Thymus (tissue), 11 donors: ENCODE measurements around the gene SUV39H1. TPM values are rescaled to one million over a fixed set of nuclear protein-coding genes. Genes with fewer than 3 reads are reported as not detected.

ENCODE experiments used
- DNase-seq, 9 donors: peaks; one replicate each; pipeline ENCODE4 v3.0.0-alpha.2; 2013; ENCODE audit warnings: low spot score in 9 of 9, low read depth in 6 of 9, missing footprints in 1 of 9
- H3K27ac ChIP-seq, 2 donors: one replicate each; pipeline ENCODE4 v1.5.1; 2013; ENCODE audit warnings: control low read depth in 1 of 2, low read depth in 1 of 2, low read length in 1 of 2, mild to moderate bottlenecking in 1 of 2, moderate library complexity in 1 of 2
- H3K27me3 ChIP-seq, 2 donors: one replicate each; pipeline ENCODE4 v1.5.1; 2013; ENCODE audit warnings: low read length in 1 of 2; ENCODE audit not compliant: control insufficient read depth in 2 of 2, insufficient read depth in 1 of 2
- H3K36me3 ChIP-seq, 2 donors: one replicate each; pipeline ENCODE4 v1.5.1; 2013; ENCODE audit warnings: low read length in 1 of 2, mild to moderate bottlenecking in 1 of 2, moderate library complexity in 1 of 2; ENCODE audit not compliant: control insufficient read depth in 2 of 2, insufficient read depth in 2 of 2
- H3K4me1 ChIP-seq, 2 donors: one replicate each; pipeline ENCODE4 v1.5.1; 2013; ENCODE audit warnings: low read length in 2 of 2; ENCODE audit not compliant: control insufficient read depth in 2 of 2, insufficient read depth in 2 of 2
- H3K4me3 ChIP-seq, 2 donors: one replicate each; pipeline ENCODE4 v1.5.1; 2013; ENCODE audit warnings: low read length in 2 of 2, control low read depth in 1 of 2, mild to moderate bottlenecking in 1 of 2
- H3K9me3 ChIP-seq, 2 donors: one replicate each; pipeline ENCODE4 v1.5.1; 2013; ENCODE audit warnings: low read length in 1 of 2, mild to moderate bottlenecking in 1 of 2; ENCODE audit not compliant: control insufficient read depth in 2 of 2, insufficient read depth in 1 of 2
- WGBS: extraction: QIAGEN DNeasy Blood & Tissue Kit; methylation state at CpG from one replicate; pipeline ENCODE4 v1.1.7; 2013; 5-methylcytosine and 5-hydroxymethylcytosine counted together
- polyA plus RNA-seq: library from polyadenylated mRNA; stranded (reverse); fragments of 200-250 nt; gene quantifications from one replicate; pipeline ENCODE4 v1.2.3, GENCODE V29; 2013
- total RNA-seq: library from RNA; stranded (reverse); fragments of 120-200 nt; gene quantifications from one replicate; pipeline ENCODE4 v1.2.4, GENCODE V29; 2013
- donor health status: healthy.

The SUV39H1 gene
- total and polyA plus RNA-seq, 2 donors: 5.0 to 7.6 TPM

DNA sequence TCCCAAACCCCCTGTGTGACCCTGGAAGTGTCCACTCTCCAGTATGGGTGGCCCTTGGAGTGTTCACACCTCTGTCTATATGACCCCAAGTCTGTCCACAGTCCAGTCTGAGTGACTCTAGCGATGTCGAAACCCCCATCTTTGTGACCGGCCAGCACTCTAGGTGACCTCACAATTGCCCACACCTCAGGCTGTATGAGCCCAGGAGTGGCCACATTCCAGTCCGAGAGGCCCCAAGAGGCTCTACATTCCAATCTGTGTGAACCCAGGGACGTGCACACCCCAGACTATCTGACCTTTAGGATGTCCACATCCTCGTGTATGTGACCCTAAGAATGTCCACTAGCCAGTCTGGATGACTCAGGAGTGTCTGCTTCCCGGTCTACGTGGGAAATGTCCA is 57.7 kb downstream of the SUV39H1 start:
- no peak overlapping the region for H3K27ac ChIP-seq
- no peak overlapping the region for H3K4me3 ChIP-seq
- no peaks in the 10 kb centered on the region for H3K4me1 ChIP-seq
- no peaks in the 10 kb centered on the region for H3K36me3 ChIP-seq
- WGBS: 94% methylated on average over 8 of the region's 8 CpGs
- DNase-seq: no peak
- no peaks in the 10 kb centered on the region for H3K9me3 ChIP-seq
- no peaks in the 10 kb centered on the region for H3K27me3 ChIP-seq

Other genes starting within 250 kb of the SUV39H1 start
- gene SLC38A5, start 226.5 kb upstream of the SUV39H1 start, total RNA-seq: 8.7 TPM
- 19.6 TPM for gene SLC38A5, start 226.5 kb upstream of the SUV39H1 start, polyA plus RNA-seq
- 34.2 TPM for gene FTSJ1, start 220.5 kb upstream of the SUV39H1 start, total RNA-seq
- gene FTSJ1, start 220.5 kb upstream of the SUV39H1 start, polyA plus RNA-seq: 54.3 TPM
- gene PORCN, start 187.7 kb upstream of the SUV39H1 start, total RNA-seq: 3.4 TPM
- 6.1 TPM for gene PORCN, start 187.7 kb upstream of the SUV39H1 start, polyA plus RNA-seq
- 55.6 TPM for gene EBP, start 174.9 kb upstream of the SUV39H1 start, total RNA-seq
- 39.9 TPM for gene EBP, start 174.9 kb upstream of the SUV39H1 start, polyA plus RNA-seq
- 3.4 TPM for gene TBC1D25, start 157.0 kb upstream of the SUV39H1 start, total RNA-seq
- gene TBC1D25, start 157.0 kb upstream of the SUV39H1 start, polyA plus RNA-seq: 8.7 TPM
- gene RBM3, start 122.2 kb upstream of the SUV39H1 start, total RNA-seq: 192 TPM
- gene RBM3, start 122.2 kb upstream of the SUV39H1 start, polyA plus RNA-seq: 213 TPM
- gene WDR13, start 99.2 kb upstream of the SUV39H1 start, total RNA-seq: 41.9 TPM
- gene WDR13, start 99.2 kb upstream of the SUV39H1 start, polyA plus RNA-seq: 153 TPM
- gene WAS, start 12.9 kb upstream of the SUV39H1 start, total RNA-seq: 34.7 TPM
- 40.1 TPM for gene WAS, start 12.9 kb upstream of the SUV39H1 start, polyA plus RNA-seq
- gene GLOD5, start 65.0 kb downstream of the SUV39H1 start, total RNA-seq: not detected
- 0.07 TPM for gene GLOD5, start 65.0 kb downstream of the SUV39H1 start, polyA plus RNA-seq
- 0.57 TPM for gene GATA1, start 89.9 kb downstream of the SUV39H1 start, total RNA-seq
- gene GATA1, start 89.9 kb downstream of the SUV39H1 start, polyA plus RNA-seq: 0.14 TPM
- 46.0 TPM for gene HDAC6, start 105.3 kb downstream of the SUV39H1 start, total RNA-seq
- 109 TPM for gene HDAC6, start 105.3 kb downstream of the SUV39H1 start, polyA plus RNA-seq
- not detected for gene ERAS, start 129.8 kb downstream of the SUV39H1 start, total RNA-seq
- gene ERAS, start 129.8 kb downstream of the SUV39H1 start, polyA plus RNA-seq: 0.09 TPM
- gene PCSK1N, start 138.9 kb downstream of the SUV39H1 start, total RNA-seq: 0.33 TPM
- gene PCSK1N, start 138.9 kb downstream of the SUV39H1 start, polyA plus RNA-seq: 0.55 TPM
- 60.9 TPM for gene TIMM17B, start 201.0 kb downstream of the SUV39H1 start, total RNA-seq
- 52.3 TPM for gene TIMM17B, start 201.0 kb downstream of the SUV39H1 start, polyA plus RNA-seq
- gene PQBP1, start 201.2 kb downstream of the SUV39H1 start, total RNA-seq: 81.0 TPM
- gene PQBP1, start 201.2 kb downstream of the SUV39H1 start, polyA plus RNA-seq: 86.0 TPM
- gene SLC35A2, start 214.9 kb downstream of the SUV39H1 start, total RNA-seq: 8.4 TPM
- gene SLC35A2, start 214.9 kb downstream of the SUV39H1 start, polyA plus RNA-seq: 13.3 TPM
- gene PIM2, start 222.3 kb downstream of the SUV39H1 start, total RNA-seq: 54.2 TPM
- gene PIM2, start 222.3 kb downstream of the SUV39H1 start, polyA plus RNA-seq: 75.4 TPM